Colonic mucosa (tissue), 4 donors: Measurements from ENCODE around the gene DAGLA. TPM values are rescaled to one million over a fixed set of nuclear protein-coding genes. Genes with fewer than 3 reads are reported as not detected.

Source experiments
- DNase-seq: peaks from one replicate; pipeline ENCODE4 v3.0.0-alpha.2; 2020
- H3K27ac ChIP-seq: fragments of 200-600 bp; one replicate; pipeline ENCODE4 v1.8.0; 2021
- H3K27me3 ChIP-seq: fragments of 200-600 bp; one replicate; pipeline ENCODE4 v1.8.0; 2021
- H3K36me3 ChIP-seq: fragments of 200-600 bp; one replicate; pipeline ENCODE4 v1.8.0; 2021
- H3K4me1 ChIP-seq: fragments of 200-600 bp; one replicate; pipeline ENCODE4 v1.8.0; 2021; ENCODE audit warnings: mild to moderate bottlenecking
- H3K4me3 ChIP-seq: fragments of 200-600 bp; one replicate; pipeline ENCODE4 v1.8.0; 2021
- H3K9ac ChIP-seq, 2 donors: one replicate each; pipeline ENCODE4 v1.7.0; 2013; ENCODE audit warnings: control low read depth in 2 of 2, low read depth in 2 of 2, low read length in 2 of 2
- H3K9me3 ChIP-seq: fragments of 200-600 bp; one replicate; pipeline ENCODE4 v1.8.0; 2021
- intact Hi-C: fragments of 100-400 bp; cut with DNase I; formaldehyde crosslinking; loops from one replicate; pipeline ENCODE4 v1.14.1; 2022
- total RNA-seq, 2 donors: library from RNA; stranded (reverse); fragmentation: NEBNext Ultra II Directional in 1 of 2; extraction: Animal tissue kit (Norgen Biotek cat#: 25700) in 1 of 2; gene quantifications; one replicate each; pipeline ENCODE4 v1.2.1, GENCODE V29; 2021
- TF ChIP-seq, protein P1 (sequence below): fragments of 200-600 bp; IDR thresholded peaks from one replicate; pipeline ENCODE4 v1.8.0; 2022; ENCODE audit warnings: antibody characterized with exemption, mild to moderate bottlenecking
- donor health status: healthy.
- donor health status: DM: no; HTN: no; CAD: no.
- donor health status: DM: no; HTN: no; CAD: no.

DAGLA gene
- total RNA-seq, 2 donors from 2014 or later, result 7.5 to 12.2 TPM

- Histone ChIP-seq H3K4me1 (no peaks in the 10 kb centered on the region), H3K4me3 (no peak overlapping the region), H3K27me3 (no peaks in the 10 kb centered on the region), H3K27ac (no peak overlapping the region), H3K9me3 (no peaks in the 10 kb centered on the region), H3K9ac (no peak overlapping the region), H3K36me3 (no peaks in the 10 kb centered on the region)
- intact Hi-C loops, result no loop called here
- TF ChIP-seq, protein P1, sequence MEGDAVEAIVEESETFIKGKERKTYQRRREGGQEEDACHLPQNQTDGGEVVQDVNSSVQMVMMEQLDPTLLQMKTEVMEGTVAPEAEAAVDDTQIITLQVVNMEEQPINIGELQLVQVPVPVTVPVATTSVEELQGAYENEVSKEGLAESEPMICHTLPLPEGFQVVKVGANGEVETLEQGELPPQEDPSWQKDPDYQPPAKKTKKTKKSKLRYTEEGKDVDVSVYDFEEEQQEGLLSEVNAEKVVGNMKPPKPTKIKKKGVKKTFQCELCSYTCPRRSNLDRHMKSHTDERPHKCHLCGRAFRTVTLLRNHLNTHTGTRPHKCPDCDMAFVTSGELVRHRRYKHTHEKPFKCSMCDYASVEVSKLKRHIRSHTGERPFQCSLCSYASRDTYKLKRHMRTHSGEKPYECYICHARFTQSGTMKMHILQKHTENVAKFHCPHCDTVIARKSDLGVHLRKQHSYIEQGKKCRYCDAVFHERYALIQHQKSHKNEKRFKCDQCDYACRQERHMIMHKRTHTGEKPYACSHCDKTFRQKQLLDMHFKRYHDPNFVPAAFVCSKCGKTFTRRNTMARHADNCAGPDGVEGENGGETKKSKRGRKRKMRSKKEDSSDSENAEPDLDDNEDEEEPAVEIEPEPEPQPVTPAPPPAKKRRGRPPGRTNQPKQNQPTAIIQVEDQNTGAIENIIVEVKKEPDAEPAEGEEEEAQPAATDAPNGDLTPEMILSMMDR, result no peak
- DNase-seq, result no peak
Observed at GRCh38 chr11:61778920-61779650, 98.9 kb downstream of the DAGLA start.

DNA sequence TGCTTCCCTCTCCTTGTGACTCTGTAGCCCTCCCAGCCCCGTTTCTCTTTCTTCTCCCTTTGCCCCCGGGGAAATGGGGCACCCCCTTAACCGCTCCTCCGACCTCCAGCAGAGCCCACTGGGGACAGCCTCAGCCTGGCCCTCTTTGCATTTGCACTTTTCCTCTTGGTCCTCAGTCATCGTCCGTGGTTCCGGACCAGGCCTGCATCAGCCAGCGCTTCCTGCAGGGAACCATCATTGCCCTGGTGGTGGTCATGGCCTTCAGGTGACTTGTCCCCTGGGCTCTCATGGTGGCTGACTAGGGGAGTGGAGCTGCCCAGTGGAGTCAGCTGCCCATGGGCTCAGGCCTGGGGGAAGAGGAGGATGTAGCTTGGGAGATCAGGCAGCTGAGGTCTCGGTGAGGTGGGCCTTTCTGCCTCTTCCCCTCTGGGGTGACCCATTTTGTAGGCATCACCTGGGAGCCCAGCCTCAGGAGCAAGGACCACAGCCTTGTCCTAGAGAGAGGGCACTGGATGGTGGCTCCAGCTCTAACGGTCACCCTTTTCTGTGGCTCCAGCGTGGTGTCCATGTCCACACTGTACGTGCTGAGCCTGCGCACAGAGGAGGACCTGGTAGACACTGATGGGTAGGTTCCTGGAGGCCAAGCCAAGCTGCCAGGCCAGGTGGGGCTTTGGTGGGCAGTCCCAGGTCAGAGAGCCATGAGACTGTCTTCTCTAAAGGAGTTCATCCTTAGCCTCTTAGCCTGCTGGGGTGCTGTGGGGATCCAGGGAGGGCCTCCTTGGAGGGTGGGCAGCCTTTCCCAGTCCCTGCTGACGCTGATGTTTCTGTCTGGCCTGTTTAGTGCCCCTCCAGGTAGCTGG is 99.7 kb downstream of the DAGLA start:
- Histone ChIP-seq H3K9me3 (no peaks in the 10 kb centered on the region), H3K4me1 (no peaks in the 10 kb centered on the region), H3K9ac (no peak overlapping the region), H3K36me3 (no peaks in the 10 kb centered on the region), H3K4me3 (no peak overlapping the region), H3K27me3 (no peaks in the 10 kb centered on the region), H3K27ac (no peak overlapping the region)
- TF ChIP-seq, protein P1, result no peak
- no peak for DNase-seq
- intact Hi-C loops, result no loop called here

DNA sequence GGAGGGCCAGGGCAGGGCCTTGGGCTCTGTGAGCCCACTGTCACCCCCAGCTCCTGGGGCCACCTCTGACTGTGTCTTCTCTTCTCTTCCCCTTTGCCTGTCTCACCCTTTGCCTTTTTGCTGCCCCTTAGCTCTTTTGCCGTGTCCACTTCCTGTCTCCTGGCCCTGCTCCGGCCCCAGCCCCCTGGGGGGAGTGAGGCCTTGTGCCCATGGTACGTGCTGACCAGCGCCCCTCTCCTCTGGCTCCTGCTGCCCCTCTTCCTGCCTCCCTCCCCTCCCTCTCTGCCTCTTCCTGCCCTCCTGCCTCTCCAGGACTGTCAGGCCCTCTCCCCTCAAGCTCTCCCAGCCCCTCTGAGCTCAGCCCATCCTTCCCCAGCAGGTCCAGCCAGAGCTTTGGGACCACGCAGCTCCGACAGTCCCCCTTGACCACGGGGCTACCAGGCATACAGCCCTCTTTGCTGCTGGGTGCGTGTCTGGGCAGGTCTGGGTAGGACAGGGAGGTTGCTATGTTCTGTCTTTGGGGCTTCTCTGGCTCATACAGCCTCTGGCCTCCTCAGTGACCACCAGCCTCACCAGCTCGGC is 100.5 kb downstream of the DAGLA start:
- Histone ChIP-seq H3K4me3 (no peak overlapping the region), H3K9me3 (no peaks in the 10 kb centered on the region), H3K27me3 (no peaks in the 10 kb centered on the region), H3K9ac (no peak overlapping the region), H3K36me3 (no peaks in the 10 kb centered on the region), H3K27ac (no peak overlapping the region), H3K4me1 (no peaks in the 10 kb centered on the region)
- no peak for DNase-seq
- TF ChIP-seq, protein P1, result no peak
- intact Hi-C loops, result no loop called here

DNA sequence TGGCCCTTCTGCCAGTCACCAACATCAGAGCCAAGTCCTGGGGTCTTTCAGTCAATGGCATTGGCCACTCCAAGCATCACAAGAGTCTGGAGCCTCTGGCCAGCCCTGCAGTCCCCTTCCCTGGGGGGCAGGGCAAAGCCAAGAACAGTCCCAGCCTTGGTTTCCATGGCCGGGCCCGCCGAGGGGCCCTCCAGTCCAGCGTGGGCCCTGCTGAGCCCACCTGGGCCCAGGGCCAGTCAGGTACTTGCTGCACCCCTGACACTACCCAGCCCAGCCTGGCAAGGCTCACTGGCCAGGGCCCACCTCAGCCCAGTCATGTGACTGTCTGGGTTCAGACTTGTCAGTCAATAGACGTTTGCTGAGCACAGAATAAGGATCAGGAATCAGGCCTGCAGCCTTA is 101.4 kb downstream of the DAGLA start:
- H3K9me3 ChIP-seq, result no peaks in the 10 kb centered on the region
- H3K27me3 ChIP-seq, result no peaks in the 10 kb centered on the region
- no peak overlapping the region for H3K27ac ChIP-seq
- H3K4me1 ChIP-seq, result no peaks in the 10 kb centered on the region
- TF ChIP-seq, protein P1, result no peak
- no peak overlapping the region for H3K4me3 ChIP-seq
- DNase-seq, result no peak
- peaks cover 3% of the 10 kb centered on the region for H3K36me3 ChIP-seq
- no peak overlapping the region for H3K9ac ChIP-seq
- intact Hi-C loops, result no loop called here

DNA sequence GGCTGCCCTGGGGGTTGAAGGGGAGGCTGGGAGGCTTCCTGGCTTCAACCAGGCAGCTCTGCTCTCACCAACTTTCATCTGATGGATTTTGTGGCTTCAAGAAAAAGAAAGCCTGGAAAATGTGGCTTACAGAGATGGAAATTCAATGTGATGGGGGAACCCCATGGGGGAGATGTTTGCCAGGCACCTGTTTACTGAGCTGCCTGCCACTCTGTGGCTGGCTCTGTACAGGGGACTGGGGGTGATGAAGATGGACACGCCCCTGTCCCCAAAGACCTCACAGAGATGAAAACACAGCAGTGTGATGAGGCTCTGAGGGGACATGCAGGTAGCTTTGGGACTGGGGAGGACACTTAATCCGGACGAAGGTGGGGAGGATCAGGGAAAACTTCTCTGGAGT is 102.1 kb downstream of the DAGLA start:
- no peaks in the 10 kb centered on the region for H3K27me3 ChIP-seq
- H3K27ac ChIP-seq, result no peak overlapping the region
- TF ChIP-seq, protein P1, result no peak
- intact Hi-C loops, result no loop called here
- no peak for DNase-seq
- H3K9ac ChIP-seq, result no peak overlapping the region
- peaks cover 3% of the 10 kb centered on the region for H3K36me3 ChIP-seq
- no peak overlapping the region for H3K4me3 ChIP-seq
- H3K9me3 ChIP-seq, result no peaks in the 10 kb centered on the region
- H3K4me1 ChIP-seq, result no peaks in the 10 kb centered on the region
